Neural cell (in vitro differentiated cells): ENCODE data around the gene MDN1. TPM values are rescaled to one million over a fixed set of nuclear protein-coding genes. Genes with fewer than 3 reads are reported as not detected.

ENCODE experiments used
- H2AFZ ChIP-seq: fragments of 200-600, 300-800 bp; sonication (generic), shearing (Covaris generic); 2 replicates; pipeline ENCODE4 v1.6.0; 2014; ENCODE audit warnings: low read depth, mild to moderate bottlenecking, antibody characterized with exemption, low read length, moderate library complexity
- H3F3A ChIP-seq: fragments of 200-600 bp; shearing (Covaris generic); 2 replicates; pipeline ENCODE4 v1.6.1; 2016; ENCODE audit warnings: mild to moderate bottlenecking, moderate library complexity, mixed read lengths, antibody characterized with exemption, low read length; ENCODE audit not compliant: insufficient read depth, poor library complexity, severe bottlenecking
- H3K27ac ChIP-seq: fragments of 200-600, 300-800 bp; sonication (generic), shearing (Covaris generic); 2 replicates; pipeline ENCODE4 v1.5.1; 2014; ENCODE audit warnings: mild to moderate bottlenecking, low read length, moderate library complexity
- H3K27me3 ChIP-seq: fragments of 300-800, 200-600 bp; sonication (generic), shearing (Covaris generic); 2 replicates; pipeline ENCODE4 v1.6.0; 2014; ENCODE audit warnings: mild to moderate bottlenecking, low read depth, low read length, moderate library complexity; ENCODE audit not compliant: insufficient read depth
- H3K36me3 ChIP-seq: fragments of 300-800, 200-600 bp; sonication (generic), shearing (Covaris generic); 2 replicates; pipeline ENCODE4 v1.5.1; 2014; ENCODE audit warnings: mild to moderate bottlenecking, antibody characterized with exemption, low read length, moderate library complexity; ENCODE audit not compliant: insufficient read depth
- H3K4me2 ChIP-seq: fragments of 300-800, 200-600 bp; sonication (generic), shearing (Covaris generic); 2 replicates; pipeline ENCODE4 v1.6.0; 2014; ENCODE audit warnings: mild to moderate bottlenecking, low read length
- H3K4me3 ChIP-seq: fragments of 300-800, 200-600 bp; sonication (generic), shearing (Covaris generic); 2 replicates; pipeline ENCODE4 v1.5.1; 2014; ENCODE audit warnings: mild to moderate bottlenecking, low read length, moderate library complexity
- H3K79me2 ChIP-seq: fragments of 200-600 bp; shearing (Covaris generic); replicated peaks from 2 replicates; pipeline ENCODE4 v1.6.0; 2014; ENCODE audit warnings: mild to moderate bottlenecking, low read length, moderate library complexity; ENCODE audit not compliant: insufficient read depth
- H3K9ac ChIP-seq: fragments of 300-800, 200-600 bp; sonication (generic), shearing (Covaris generic); 2 replicates; pipeline ENCODE4 v1.6.1; 2016; ENCODE audit warnings: mild to moderate bottlenecking, low read length, mixed read lengths
- H3K9me2 ChIP-seq: fragments of 200-600 bp; shearing (Covaris generic); 2 replicates; pipeline ENCODE4 v1.6.1; 2016; ENCODE audit warnings: mild to moderate bottlenecking, low read length, mixed read lengths; ENCODE audit not compliant: insufficient read depth
- H3K9me3 ChIP-seq: fragments of 200-600, 300-800 bp; sonication (generic), shearing (Covaris generic); 2 replicates; pipeline ENCODE4 v1.6.1; 2016; ENCODE audit warnings: mild to moderate bottlenecking, mixed run types, low read length, moderate library complexity, mixed read lengths
- H4K20me1 ChIP-seq: fragments of 200-600 bp; shearing (Covaris generic); 2 replicates; pipeline ENCODE4 v1.6.1; 2016; ENCODE audit warnings: mild to moderate bottlenecking, mixed run types; ENCODE audit not compliant: insufficient read depth
- EP300 ChIP-seq: fragments of 450-650 bp; conservative IDR thresholded peaks from 2 replicates; pipeline ENCODE4 v1.6.1; 2014; ENCODE audit warnings: antibody characterized with exemption, mild to moderate bottlenecking, moderate library complexity; ENCODE audit not compliant: poor library complexity, severe bottlenecking
- EZH2 ChIP-seq: fragments of 200-600, 300-800 bp; shearing (Covaris generic), sonication (generic); IDR thresholded peaks from 2 replicates; pipeline ENCODE4 v1.6.1; 2014; ENCODE audit warnings: antibody characterized with exemption, low read length, borderline replicate concordance, mild to moderate bottlenecking; ENCODE audit not compliant: insufficient read depth, poor library complexity, severe bottlenecking
- MXI1 ChIP-seq: fragments of 450-650 bp; conservative IDR thresholded peaks from 2 replicates; pipeline ENCODE4 v1.6.1; 2014; ENCODE audit warnings: antibody characterized with exemption, mild to moderate bottlenecking; ENCODE audit not compliant: poor library complexity, severe bottlenecking
- POLR2AphosphoS5 ChIP-seq: IDR thresholded peaks from 2 replicates; pipeline ENCODE4 v1.6.1; 2012
- RAD21 ChIP-seq: fragments of 450-650 bp; conservative IDR thresholded peaks from 2 replicates; pipeline ENCODE4 v1.6.1; 2014; ENCODE audit warnings: antibody characterized with exemption, mild to moderate bottlenecking, moderate library complexity
- SMC3 ChIP-seq: fragments of 450-650 bp; conservative IDR thresholded peaks from 2 replicates; pipeline ENCODE4 v1.6.1; 2014; ENCODE audit warnings: antibody characterized with exemption, mild to moderate bottlenecking, moderate library complexity; ENCODE audit not compliant: poor library complexity
- TAF1 ChIP-seq: IDR thresholded peaks from 2 replicates; pipeline ENCODE4 v1.6.1; 2012; ENCODE audit warnings: low read depth
- polyA plus RNA-seq: library from polyadenylated mRNA; depleted of rRNA; stranded (reverse); fragments of >200 nt; gene quantifications from 2 replicates; pipeline ENCODE4 v1.2.3, GENCODE V29; 2014
- TF ChIP-seq, protein P1 (sequence below): IDR thresholded peaks from 2 replicates; pipeline ENCODE4 v1.6.1; 2012; ENCODE audit warnings: borderline replicate concordance
- TF ChIP-seq, protein P2 (sequence below): fragments of 450-650 bp; IDR thresholded peaks from 2 replicates; pipeline ENCODE4 v1.5.1; 2014; ENCODE audit warnings: antibody characterized with exemption, mild to moderate bottlenecking, moderate library complexity; ENCODE audit not compliant: poor library complexity, severe bottlenecking

Gene MDN1
- polyA plus RNA-seq, 1 donor from 2014 or later = 17.8 TPM

DNA sequence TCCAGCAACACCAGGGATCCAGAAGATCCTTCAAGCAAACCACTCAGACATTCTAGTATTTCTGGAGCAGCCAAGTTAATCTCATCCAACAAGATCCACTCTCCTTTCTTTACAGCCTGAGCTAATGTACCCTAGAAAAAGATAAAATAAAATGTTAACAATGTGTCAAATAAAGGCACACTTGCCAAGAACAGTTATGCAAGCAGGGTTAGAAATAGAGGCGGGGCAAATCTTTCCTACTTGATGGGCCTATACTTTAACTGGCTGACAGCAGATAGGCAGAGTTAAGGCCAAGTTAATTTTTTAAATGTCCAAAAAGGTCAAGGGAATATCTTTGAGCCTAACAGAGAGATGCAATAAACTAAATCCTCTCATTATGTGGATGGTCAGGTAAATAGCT lies 60.8 kb downstream of the MDN1 start:
- no peaks in the 10 kb centered on the region for H3K27me3 ChIP-seq
- no peak overlapping the region for H3K4me3 ChIP-seq

DNA sequence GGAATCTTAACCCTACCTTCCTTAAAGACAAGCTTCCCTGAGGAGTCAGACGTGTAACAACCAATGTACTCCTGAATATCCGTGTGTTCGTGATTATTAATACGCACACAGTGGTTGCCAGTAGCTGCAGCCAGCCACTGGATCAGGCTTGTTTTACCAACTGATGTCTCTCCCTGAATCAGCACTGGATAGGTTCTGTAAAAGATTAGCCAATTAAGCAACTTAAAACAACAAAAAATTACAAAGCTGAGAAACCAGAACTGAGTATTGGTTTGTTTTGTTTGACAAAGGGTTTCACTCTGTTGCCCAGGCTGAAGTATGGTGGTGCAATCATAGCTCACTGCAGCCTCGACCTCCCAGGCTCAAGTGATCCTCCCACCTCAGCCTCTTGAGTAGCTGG lies 69.3 kb downstream of the MDN1 start:
- Histone ChIP-seq H2AFZ (no peak overlapping the region), H3K9ac (no peak overlapping the region), H3K4me2 (no peak overlapping the region), H3K27ac (no peak overlapping the region), H3F3A (no peaks in the 10 kb centered on the region), H3K4me3 (no peak overlapping the region), H3K36me3 (peaks cover 4% of the 10 kb centered on the region), H3K79me2 (no peaks in the 10 kb centered on the region), H3K27me3 (no peaks in the 10 kb centered on the region), H4K20me1 (no peaks in the 10 kb centered on the region), H3K9me3 (no peaks in the 10 kb centered on the region), H3K9me2 (no peaks in the 10 kb centered on the region)
- TF ChIP-seq TAF1 (no peak), SMC3 (no peak), MXI1 (no peak), RAD21 (no peak), EZH2 (no peak), EP300 (no peak), POLR2AphosphoS5 (no peak)
- TF ChIP-seq, protein P1, sequence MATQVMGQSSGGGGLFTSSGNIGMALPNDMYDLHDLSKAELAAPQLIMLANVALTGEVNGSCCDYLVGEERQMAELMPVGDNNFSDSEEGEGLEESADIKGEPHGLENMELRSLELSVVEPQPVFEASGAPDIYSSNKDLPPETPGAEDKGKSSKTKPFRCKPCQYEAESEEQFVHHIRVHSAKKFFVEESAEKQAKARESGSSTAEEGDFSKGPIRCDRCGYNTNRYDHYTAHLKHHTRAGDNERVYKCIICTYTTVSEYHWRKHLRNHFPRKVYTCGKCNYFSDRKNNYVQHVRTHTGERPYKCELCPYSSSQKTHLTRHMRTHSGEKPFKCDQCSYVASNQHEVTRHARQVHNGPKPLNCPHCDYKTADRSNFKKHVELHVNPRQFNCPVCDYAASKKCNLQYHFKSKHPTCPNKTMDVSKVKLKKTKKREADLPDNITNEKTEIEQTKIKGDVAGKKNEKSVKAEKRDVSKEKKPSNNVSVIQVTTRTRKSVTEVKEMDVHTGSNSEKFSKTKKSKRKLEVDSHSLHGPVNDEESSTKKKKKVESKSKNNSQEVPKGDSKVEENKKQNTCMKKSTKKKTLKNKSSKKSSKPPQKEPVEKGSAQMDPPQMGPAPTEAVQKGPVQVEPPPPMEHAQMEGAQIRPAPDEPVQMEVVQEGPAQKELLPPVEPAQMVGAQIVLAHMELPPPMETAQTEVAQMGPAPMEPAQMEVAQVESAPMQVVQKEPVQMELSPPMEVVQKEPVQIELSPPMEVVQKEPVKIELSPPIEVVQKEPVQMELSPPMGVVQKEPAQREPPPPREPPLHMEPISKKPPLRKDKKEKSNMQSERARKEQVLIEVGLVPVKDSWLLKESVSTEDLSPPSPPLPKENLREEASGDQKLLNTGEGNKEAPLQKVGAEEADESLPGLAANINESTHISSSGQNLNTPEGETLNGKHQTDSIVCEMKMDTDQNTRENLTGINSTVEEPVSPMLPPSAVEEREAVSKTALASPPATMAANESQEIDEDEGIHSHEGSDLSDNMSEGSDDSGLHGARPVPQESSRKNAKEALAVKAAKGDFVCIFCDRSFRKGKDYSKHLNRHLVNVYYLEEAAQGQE = no peak
- TF ChIP-seq, protein P2, sequence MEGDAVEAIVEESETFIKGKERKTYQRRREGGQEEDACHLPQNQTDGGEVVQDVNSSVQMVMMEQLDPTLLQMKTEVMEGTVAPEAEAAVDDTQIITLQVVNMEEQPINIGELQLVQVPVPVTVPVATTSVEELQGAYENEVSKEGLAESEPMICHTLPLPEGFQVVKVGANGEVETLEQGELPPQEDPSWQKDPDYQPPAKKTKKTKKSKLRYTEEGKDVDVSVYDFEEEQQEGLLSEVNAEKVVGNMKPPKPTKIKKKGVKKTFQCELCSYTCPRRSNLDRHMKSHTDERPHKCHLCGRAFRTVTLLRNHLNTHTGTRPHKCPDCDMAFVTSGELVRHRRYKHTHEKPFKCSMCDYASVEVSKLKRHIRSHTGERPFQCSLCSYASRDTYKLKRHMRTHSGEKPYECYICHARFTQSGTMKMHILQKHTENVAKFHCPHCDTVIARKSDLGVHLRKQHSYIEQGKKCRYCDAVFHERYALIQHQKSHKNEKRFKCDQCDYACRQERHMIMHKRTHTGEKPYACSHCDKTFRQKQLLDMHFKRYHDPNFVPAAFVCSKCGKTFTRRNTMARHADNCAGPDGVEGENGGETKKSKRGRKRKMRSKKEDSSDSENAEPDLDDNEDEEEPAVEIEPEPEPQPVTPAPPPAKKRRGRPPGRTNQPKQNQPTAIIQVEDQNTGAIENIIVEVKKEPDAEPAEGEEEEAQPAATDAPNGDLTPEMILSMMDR = no peak

More for the DNA sequence above, 60.8 kb downstream of the MDN1 start:
- TF ChIP-seq, protein P2 = no peak
- TF ChIP-seq POLR2AphosphoS5 = no peak
- no peak for TF ChIP-seq MXI1
- no peak for TF ChIP-seq EZH2
- no peak for TF ChIP-seq RAD21
- TF ChIP-seq, protein P1 = no peak
- no peak for TF ChIP-seq EP300
- no peak for TF ChIP-seq SMC3
- no peak for TF ChIP-seq TAF1
- Histone ChIP-seq H4K20me1 (no peaks in the 10 kb centered on the region), H3K9ac (no peak overlapping the region), H3F3A (no peaks in the 10 kb centered on the region), H3K27ac (no peak overlapping the region), H3K79me2 (no peaks in the 10 kb centered on the region), H3K36me3 (no peaks in the 10 kb centered on the region), H3K4me2 (no peak overlapping the region), H3K9me2 (no peaks in the 10 kb centered on the region), H3K9me3 (no peaks in the 10 kb centered on the region), H2AFZ (no peak overlapping the region)
